ENCODE data around the gene CAPN11. TPM values are rescaled to one million over a fixed set of nuclear protein-coding genes. Genes with fewer than 3 reads are reported as not detected.

Gene CAPN11
- total and polyA plus RNA-seq, 10 of the 15 experiments (the other 5 are each of a cell fraction or from before 2014, with no cell fraction given): 0.05 to 0.44 (median 0.31) TPM

GRCh38 chr6:44166116-44166515, 7.5 kb downstream of the CAPN11 start:
- ChIA-PET POLR2A (no interaction called here), RAD21 (ENCODE audit: unreplicated experiment) (no interaction called here), SMC1A (ENCODE audit: uncharacterized antibody, unreplicated experiment) (interaction anchor here (0.6 kb wide), 1 partner anchor 25 kb away, joined by 3 read pairs; no protein-coding TSS in a partner anchor), CTCF (interaction anchor here (0.6 to 8.6 kb wide), 3 partner anchors 15 to 69 kb away, joined by 3 to 117 read pairs (median 3); partner anchors contain the start of gene SLC29A1)
- H2AFZ ChIP-seq (ENCODE audit: control insufficient read depth, low read depth, low read length): no peak overlapping the region; the same call in 1 of the 2 replicates
- FAIRE-seq (no peak), ATAC-seq (peak; percentile 16), DNase-seq (ENCODE audit: low read depth, low spot score) (no peak)
- in situ Hi-C loops (cut with MboI) (no loop called here), intact Hi-C loops (cut with micrococcal nuclease; ENCODE audit: unreplicated experiment) (no loop called here)
- WGBS (ENCODE audit: insufficient coverage, insufficient replicate concordance, low lambda C conversion rate, missing lambda C conversion rate): 12% methylated on average over 7 of the region's 7 CpGs
- no peak overlapping the region for H3K27ac ChIP-seq (ENCODE audit: control insufficient read depth, insufficient read depth)
- no peak overlapping the region for H3K4me2 ChIP-seq (ENCODE audit: control insufficient read depth, insufficient read depth)
- H3K9ac ChIP-seq (ENCODE audit: control insufficient read depth, insufficient read depth, low read length): no peak overlapping the region
- peaks cover 0 to 4% of the 10 kb centered on the region in 2 experiments; a peak in 3 of 4 replicates for H3K27me3 ChIP-seq (replicated peaks in 1 of 2; ENCODE audit: control insufficient read depth in 2 of 2, insufficient read depth in 2 of 2, low read length in 1 of 2)
- H4K20me1 ChIP-seq (ENCODE audit: control insufficient read depth, insufficient read depth): no peaks in the 10 kb centered on the region
- H3K4me1 ChIP-seq (ENCODE audit: control insufficient read depth, insufficient read depth, low read length): no peaks in the 10 kb centered on the region
- H3K4me3 ChIP-seq: no peak overlapping the region
- H3K9me3 ChIP-seq (replicated peaks; ENCODE audit: control insufficient read depth, insufficient read depth, low read length): no peaks in the 10 kb centered on the region
- TF ChIP-seq RAD51 (IDR thresholded peaks at IDR 0.05) (no peak), CHD1 (IDR thresholded peaks at IDR 0.05; ENCODE audit: low read depth, low read length) (no peak), PBX3 (IDR thresholded peaks at IDR 0.05; ENCODE audit: insufficient replicate concordance, low read depth, low read length) (no peak), IRF4 (IDR thresholded peaks at IDR 0.05; ENCODE audit: low read depth, low read length) (no peak)
- BruUV-seq (replicated peaks): no TSS peak
- H3K36me3 ChIP-seq (ENCODE audit: control insufficient read depth in 2 of 2, insufficient read depth in 2 of 2, low read length in 1 of 2): no peaks in the 10 kb centered on the region
- no peaks in the 10 kb centered on the region for H3K79me2 ChIP-seq (ENCODE audit: control insufficient read depth, insufficient read depth, low read length)

- no peak overlapping the region; the same call in 1 of the 2 replicates for H2AFZ ChIP-seq (ENCODE audit: control insufficient read depth, low read depth, low read length)
- ATAC-seq (peak; percentile 35), FAIRE-seq (no peak), DNase-seq (ENCODE audit: low read depth, low spot score) (no peak)
- no peak overlapping the region for H3K4me3 ChIP-seq
- SMC1A ChIA-PET (ENCODE audit: uncharacterized antibody, unreplicated experiment): interaction anchor here (0.6 kb wide), 1 partner anchor 26 kb away, joined by 3 read pairs; no protein-coding TSS in a partner anchor
- BruUV-seq (replicated peaks): no TSS peak
- no peaks in the 10 kb centered on the region for H3K36me3 ChIP-seq (ENCODE audit: control insufficient read depth in 2 of 2, insufficient read depth in 2 of 2, low read length in 1 of 2)
- H3K27me3 ChIP-seq (replicated peaks in 1 of 2; ENCODE audit: control insufficient read depth in 2 of 2, insufficient read depth in 2 of 2, low read length in 1 of 2): peaks cover 0 to 4% of the 10 kb centered on the region in 2 experiments; a peak in 3 of 4 replicates
- POLR2A ChIA-PET: interaction anchor here (0.6 kb wide), 1 partner anchor 1444 kb away, joined by 5 read pairs; no protein-coding TSS in a partner anchor
- intact Hi-C loops (cut with micrococcal nuclease; ENCODE audit: unreplicated experiment) (no loop called here), in situ Hi-C loops (cut with MboI) (no loop called here)
- no peaks in the 10 kb centered on the region for H3K9me3 ChIP-seq (replicated peaks; ENCODE audit: control insufficient read depth, insufficient read depth, low read length)
- no peaks in the 10 kb centered on the region for H3K79me2 ChIP-seq (ENCODE audit: control insufficient read depth, insufficient read depth, low read length)
- TF ChIP-seq CREM (IDR thresholded peaks at IDR 0.05; ENCODE audit: low read depth): no peak
- no peak for TF ChIP-seq SREBF1 (IDR thresholded peaks at IDR 0.05; ENCODE audit: low read length)
- no peak for TF ChIP-seq BRCA1 (IDR thresholded peaks at IDR 0.05; ENCODE audit: low read depth, low read length)
- H3K9ac ChIP-seq (ENCODE audit: control insufficient read depth, insufficient read depth, low read length): no peak overlapping the region
- CTCF ChIA-PET: interaction anchor here (0.6 to 8.6 kb wide), 5 partner anchors 16 to 69 kb away, joined by 3 to 117 read pairs (median 3); partner anchors contain the start of gene SLC29A1
- no peak overlapping the region for H3K27ac ChIP-seq (ENCODE audit: control insufficient read depth, insufficient read depth)
- RAD21 ChIA-PET (ENCODE audit: unreplicated experiment): no interaction called here
- no peaks in the 10 kb centered on the region for H3K4me1 ChIP-seq (ENCODE audit: control insufficient read depth, insufficient read depth, low read length)
- 28% methylated on average over 9 of the region's 16 CpGs for WGBS (ENCODE audit: insufficient coverage, insufficient replicate concordance, low lambda C conversion rate, missing lambda C conversion rate)
- H4K20me1 ChIP-seq (ENCODE audit: control insufficient read depth, insufficient read depth): no peaks in the 10 kb centered on the region
- H3K4me2 ChIP-seq (ENCODE audit: control insufficient read depth, insufficient read depth): no peak overlapping the region
These were observed 8.1 kb downstream of the CAPN11 start for GRCh38 chr6:44166591-44167184.

Data from GM12878 (cell line).